Mesenchymal stem cell (in vitro differentiated cells and primary cell): Measurements from ENCODE around the gene MAPKAPK2.
A peak's percentile ranks its signal among the peaks of the same experiment; 100 is the strongest.

ENCODE experiments used
- DNase-seq: peaks from one replicate; pipeline ENCODE4 v3.0.0-alpha.2; 2013
- H2AFZ ChIP-seq: one replicate; pipeline ENCODE4 v1.6.1; 2013; ENCODE audit warnings: low read depth, mild to moderate bottlenecking, control low read depth, inconsistent platforms, low read length, moderate library complexity
- H2AK5ac ChIP-seq: 2 replicates; pipeline ENCODE4 v1.6.1; 2013; ENCODE audit warnings: low read length, moderate library complexity, mild to moderate bottlenecking, inconsistent platforms; ENCODE audit not compliant: severe bottlenecking
- H2BK120ac ChIP-seq: one replicate; pipeline ENCODE4 v1.6.1; 2013; ENCODE audit warnings: low read depth, mild to moderate bottlenecking, inconsistent platforms, low read length, moderate library complexity
- H2BK12ac ChIP-seq, 2 experiments: one replicate each; pipeline ENCODE4 v1.6.1; 2013; ENCODE audit warnings: inconsistent platforms in 2 of 2, low read length in 2 of 2, mild to moderate bottlenecking in 2 of 2, moderate library complexity in 2 of 2, control low read depth in 1 of 2
- H2BK15ac ChIP-seq: one replicate; pipeline ENCODE4 v1.6.1; 2013; ENCODE audit warnings: mild to moderate bottlenecking, low read depth, inconsistent platforms; ENCODE audit not compliant: poor library complexity, severe bottlenecking
- H2BK5ac ChIP-seq: 2 replicates; pipeline ENCODE4 v1.6.1; 2013; ENCODE audit warnings: low read depth, mild to moderate bottlenecking, low read length, control low read depth, inconsistent platforms; ENCODE audit not compliant: poor library complexity, severe bottlenecking
- H3K14ac ChIP-seq, 2 experiments: one replicate each; pipeline ENCODE4 v1.6.1; 2013; ENCODE audit warnings: inconsistent platforms in 2 of 2, low read length in 2 of 2, control low read depth in 1 of 2, mild to moderate bottlenecking in 1 of 2, moderate library complexity in 1 of 2
- H3K18ac ChIP-seq, 2 experiments: one replicate each; pipeline ENCODE4 v1.6.1; 2013; ENCODE audit warnings: inconsistent platforms in 2 of 2, low read length in 2 of 2, control low read depth in 1 of 2, low read depth in 1 of 2, mild to moderate bottlenecking in 1 of 2
- H3K23ac ChIP-seq, 2 experiments: one replicate each; pipeline ENCODE4 v1.6.1; 2013; ENCODE audit warnings: inconsistent platforms in 2 of 2, low read length in 2 of 2, mild to moderate bottlenecking in 2 of 2, moderate library complexity in 2 of 2, control low read depth in 1 of 2
- H3K27ac ChIP-seq: 2 replicates; pipeline ENCODE4 v1.5.1; 2013; ENCODE audit warnings: mild to moderate bottlenecking, moderate library complexity, low read length, control low read depth, inconsistent platforms; ENCODE audit not compliant: poor library complexity, severe bottlenecking
- H3K27me3 ChIP-seq, 2 experiments: 2 replicates each; pipeline versions ENCODE4 v1.6.1 to v1.7.0; 2013; ENCODE audit warnings: low read length in 2 of 2, mild to moderate bottlenecking in 2 of 2, moderate library complexity in 2 of 2, control low read depth in 1 of 2, inconsistent platforms in 1 of 2; ENCODE audit not compliant: control insufficient read depth in 1 of 2, insufficient read depth in 1 of 2
- H3K36me3 ChIP-seq, 2 experiments: 2 replicates each; pipeline versions ENCODE4 v1.6.1 to v1.7.0; 2013; ENCODE audit warnings: low read length in 2 of 2, control low read depth in 1 of 2, inconsistent platforms in 1 of 2, low read depth in 1 of 2, mild to moderate bottlenecking in 1 of 2; ENCODE audit not compliant: insufficient read depth in 2 of 2, control insufficient read depth in 1 of 2
- H3K4ac ChIP-seq, 2 experiments: one replicate each; pipeline ENCODE4 v1.6.1; 2013; ENCODE audit warnings: inconsistent platforms in 2 of 2, low read length in 2 of 2, mild to moderate bottlenecking in 2 of 2, moderate library complexity in 2 of 2, control low read depth in 1 of 2, low read depth in 1 of 2
- H3K4me1 ChIP-seq: 2 replicates; pipeline ENCODE4 v1.6.1; 2013; ENCODE audit warnings: low read depth, low read length, control low read depth; ENCODE audit not compliant: control insufficient read depth, insufficient read depth
- H3K4me2 ChIP-seq: 2 replicates; pipeline ENCODE4 v1.6.1; 2013; ENCODE audit warnings: low read length, mild to moderate bottlenecking, inconsistent platforms; ENCODE audit not compliant: poor library complexity, severe bottlenecking
- H3K4me3 ChIP-seq, 2 experiments: 2 replicates each; pipeline versions ENCODE4 v1.5.1 to v1.7.0; 2013; ENCODE audit warnings: low read length in 2 of 2, mild to moderate bottlenecking in 2 of 2, control low read depth in 1 of 2, low read depth in 1 of 2; ENCODE audit not compliant: insufficient read depth in 1 of 2
- H3K79me1 ChIP-seq: replicated peaks from 2 replicates; pipeline ENCODE4 v1.6.1; 2013; ENCODE audit warnings: mild to moderate bottlenecking, control low read depth, low read length, inconsistent platforms; ENCODE audit not compliant: poor library complexity, severe bottlenecking
- H3K9ac ChIP-seq: 2 replicates; pipeline ENCODE4 v1.7.0; 2013; ENCODE audit warnings: mild to moderate bottlenecking, low read length, moderate library complexity
- H3K9me3 ChIP-seq: 2 replicates; pipeline ENCODE4 v1.7.0; 2013; ENCODE audit warnings: mild to moderate bottlenecking, low read length; ENCODE audit not compliant: control insufficient read depth
- H4K8ac ChIP-seq: one replicate; pipeline ENCODE4 v1.6.1; 2013; ENCODE audit warnings: inconsistent platforms, mild to moderate bottlenecking, low read length, moderate library complexity
- H4K91ac ChIP-seq: one replicate; pipeline ENCODE4 v1.6.1; 2013; ENCODE audit warnings: mild to moderate bottlenecking, low read length, inconsistent platforms
- WGBS: methylation state at CpG from one replicate; pipeline ENCODE4 v1.1.7; 2013; ENCODE audit warnings: mixed read lengths; 5-methylcytosine and 5-hydroxymethylcytosine counted together

Gene MAPKAPK2

DNA sequence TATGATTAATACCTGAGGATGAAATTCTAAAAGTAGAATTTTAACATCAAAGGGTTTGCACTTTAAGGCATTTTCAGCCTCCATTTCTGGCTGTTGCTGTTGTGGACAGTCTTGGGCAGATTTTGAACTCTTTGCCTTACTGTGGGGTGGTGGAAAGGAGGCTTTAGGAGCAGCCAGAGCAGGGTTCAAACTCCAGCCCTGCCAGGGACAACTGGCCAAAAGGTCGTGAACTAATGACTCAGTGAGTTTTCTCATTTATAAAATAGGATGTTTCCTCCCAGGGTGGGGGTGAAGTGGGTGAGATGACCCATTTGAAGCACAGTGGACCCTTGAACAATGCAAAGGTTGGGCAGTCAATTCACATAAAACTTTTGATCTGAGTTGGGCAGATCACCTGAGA, 36.7 kb downstream of the MAPKAPK2 start:
- Histone ChIP-seq H3K9me3 (no peaks in the 10 kb centered on the region), H2BK15ac (no peak overlapping the region), H3K4me2 (no peak overlapping the region), H2AK5ac (peak overlapping the region; percentile 44), H3K79me1 (peaks cover 2% of the 10 kb centered on the region), H3K27me3 (no peaks in the 10 kb centered on the region), H2BK12ac (no peak overlapping the region), H4K91ac (no peak overlapping the region), H3K4ac (no peak overlapping the region), H3K4me3 (no peak overlapping the region), H3K27ac (no peak overlapping the region), H4K8ac (no peak overlapping the region), H2BK5ac (no peak overlapping the region), H3K9ac (no peak overlapping the region), H3K36me3 (no peaks in the 10 kb centered on the region), H2AFZ (no peak overlapping the region), H3K14ac (no peak overlapping the region), H2BK120ac (no peak overlapping the region), H3K23ac (no peak overlapping the region), H3K4me1 (peaks cover 39% of the 10 kb centered on the region), H3K18ac (peak overlapping the region in 1 of 2 experiments; percentile 5)
- WGBS, result 90% methylated on average over 1 of the region's 1 CpG
- DNase-seq, result no peak

DNA sequence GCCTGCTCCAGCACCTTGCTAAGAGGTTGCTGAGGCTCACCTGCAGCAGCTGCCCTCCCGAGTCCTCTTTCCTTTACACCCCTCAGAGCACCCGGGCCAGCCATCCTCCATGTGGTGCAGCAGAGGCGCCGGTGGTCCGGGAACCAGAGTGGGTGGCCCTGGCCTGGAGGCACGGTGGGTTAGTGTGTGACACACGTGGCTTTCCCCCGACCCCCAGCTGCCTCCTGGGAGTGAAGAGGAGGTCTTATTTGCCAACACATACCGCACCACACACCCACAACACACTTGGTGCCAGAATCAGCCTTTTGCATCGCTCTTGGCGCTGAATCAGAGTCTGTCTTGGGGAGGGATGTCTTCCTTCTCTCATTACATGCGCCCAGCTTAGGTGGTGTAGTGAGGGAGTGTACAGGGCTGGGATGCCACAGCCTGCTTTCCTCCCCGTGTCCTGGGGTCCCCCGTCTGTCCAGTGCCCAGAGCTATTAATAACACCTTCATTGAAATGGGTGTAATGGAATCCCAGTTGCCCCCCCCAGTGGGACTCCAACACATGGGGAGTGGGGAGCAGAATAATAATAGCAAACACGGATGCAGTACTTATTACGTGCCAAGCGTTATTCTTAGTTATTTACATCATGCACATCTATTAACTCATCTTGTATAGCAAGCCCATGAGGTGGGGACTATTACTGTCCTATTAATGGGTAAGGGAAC, 38.2 kb downstream of the MAPKAPK2 start:
- H3K9me3 ChIP-seq, result no peaks in the 10 kb centered on the region
- DNase-seq, result no peak
- peak overlapping the region in 1 of 2 experiments; percentile 59 for H3K4me3 ChIP-seq
- H3K79me1 ChIP-seq, result peaks cover 2% of the 10 kb centered on the region
- no peak overlapping the region for H4K91ac ChIP-seq
- H2AK5ac ChIP-seq, result peak overlapping the region; percentile 34
- H3K27me3 ChIP-seq, result no peaks in the 10 kb centered on the region
- H3K4me1 ChIP-seq, result peaks cover 35% of the 10 kb centered on the region
- peak overlapping the region; percentile 67 for H2BK5ac ChIP-seq
- no peak overlapping the region for H3K4ac ChIP-seq
- H3K14ac ChIP-seq, result no peak overlapping the region
- H2AFZ ChIP-seq, result no peak overlapping the region
- no peak overlapping the region for H3K4me2 ChIP-seq
- no peaks in the 10 kb centered on the region for H3K36me3 ChIP-seq
- H3K18ac ChIP-seq, result no peak overlapping the region
- H3K23ac ChIP-seq, result no peak overlapping the region
- no peak overlapping the region for H2BK15ac ChIP-seq
- H3K9ac ChIP-seq, result peak overlapping the region; percentile 48
- no peak overlapping the region for H2BK120ac ChIP-seq
- 92% methylated on average over 12 of the region's 17 CpGs for WGBS
- H2BK12ac ChIP-seq, result no peak overlapping the region
- H4K8ac ChIP-seq, result no peak overlapping the region
- H3K27ac ChIP-seq, result peak overlapping the region; percentile 87

DNA sequence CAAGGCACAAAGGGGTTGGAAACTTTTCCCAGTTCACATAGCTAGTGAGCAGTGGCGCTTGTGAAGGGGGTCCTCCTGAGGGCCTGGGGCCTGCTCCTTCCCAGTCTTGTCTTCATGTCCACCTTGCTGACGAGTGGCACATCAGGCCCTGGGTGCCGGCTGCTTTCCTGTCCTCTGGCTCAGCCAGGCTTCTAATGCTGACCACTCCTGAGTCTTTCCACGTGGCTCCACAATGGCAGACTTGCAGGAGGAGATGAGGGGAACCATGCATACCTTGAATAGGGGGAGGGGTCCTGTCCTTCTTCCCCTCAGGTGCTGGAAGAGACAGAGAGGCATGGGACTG, 38.7 kb downstream of the MAPKAPK2 start:
- H2BK12ac ChIP-seq, result peak overlapping the region in 1 of 2 experiments; percentile 7
- H3K18ac ChIP-seq, result peak overlapping the region in 1 of 2 experiments; percentile 16
- no peaks in the 10 kb centered on the region for H3K27me3 ChIP-seq
- H3K23ac ChIP-seq, result no peak overlapping the region
- no peak overlapping the region for H3K14ac ChIP-seq
- no peak overlapping the region for H2BK120ac ChIP-seq
- peak overlapping the region; percentile 9 for H4K8ac ChIP-seq
- H2AK5ac ChIP-seq, result peak overlapping the region; percentile 34
- H3K4ac ChIP-seq, result no peak overlapping the region
- H3K27ac ChIP-seq, result peak overlapping the region; percentile 87
- no peaks in the 10 kb centered on the region for H3K9me3 ChIP-seq
- H3K4me3 ChIP-seq, result peak overlapping the region in 1 of 2 experiments; percentile 59
- H3K79me1 ChIP-seq, result peaks cover 2% of the 10 kb centered on the region
- WGBS, result 94% methylated on average over 4 of the region's 4 CpGs
- peaks cover 0 to under 1% of the 10 kb centered on the region in 2 experiments for H3K36me3 ChIP-seq
- H3K9ac ChIP-seq, result peak overlapping the region; percentile 48
- no peak overlapping the region for H4K91ac ChIP-seq
- no peak for DNase-seq
- H2BK5ac ChIP-seq, result peak overlapping the region; percentile 67
- H3K4me1 ChIP-seq, result peaks cover 35% of the 10 kb centered on the region
- no peak overlapping the region for H2AFZ ChIP-seq
- H2BK15ac ChIP-seq, result no peak overlapping the region
- H3K4me2 ChIP-seq, result peak overlapping the region; percentile 33

DNA sequence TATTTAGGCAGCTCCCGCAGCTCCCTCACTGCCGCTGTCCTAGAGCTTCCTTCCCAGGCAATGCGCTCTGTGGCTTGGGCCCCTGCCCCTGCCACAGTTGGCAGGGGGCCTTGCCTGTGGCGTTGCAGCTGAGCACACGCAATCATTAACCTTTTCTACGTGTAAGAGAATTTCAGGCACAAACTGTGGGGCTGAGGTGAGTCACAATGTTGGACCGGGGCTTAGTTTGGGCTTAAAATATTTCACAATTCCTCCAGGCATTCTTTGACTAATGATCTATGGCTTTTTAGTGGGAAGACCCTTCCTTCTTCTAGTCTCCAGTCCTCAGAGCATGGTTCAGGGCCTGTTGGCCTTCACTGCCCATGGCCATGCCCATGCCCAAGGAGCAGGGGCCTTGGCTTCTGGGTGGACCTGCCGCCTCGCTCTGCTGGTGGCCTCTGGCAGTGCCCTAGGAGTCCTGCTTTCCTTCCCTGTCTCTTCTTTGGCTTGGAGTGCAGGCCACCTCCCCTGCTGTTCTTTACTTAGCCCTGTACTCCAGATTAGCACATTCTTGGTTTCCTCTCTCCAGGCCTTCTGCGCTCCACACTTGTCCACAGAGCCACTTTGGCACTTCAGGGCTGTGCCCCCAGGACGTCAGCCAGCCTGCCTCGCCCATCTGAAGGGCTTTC, 39.2 kb downstream of the MAPKAPK2 start:
- Histone ChIP-seq H2AFZ (no peak overlapping the region), H4K91ac (no peak overlapping the region), H2AK5ac (peak overlapping the region; percentile 40), H3K36me3 (peaks cover 1 to 5% of the 10 kb centered on the region in 2 experiments), H4K8ac (peak overlapping the region; percentile 9), H2BK12ac (peak overlapping the region in 1 of 2 experiments; percentile 7), H3K18ac (peak overlapping the region in 1 of 2 experiments; percentile 59), H3K9me3 (no peaks in the 10 kb centered on the region), H3K4ac (no peak overlapping the region), H3K14ac (peak overlapping the region in 1 of 2 experiments; percentile 66), H2BK15ac (no peak overlapping the region), H3K79me1 (peaks cover 7% of the 10 kb centered on the region), H3K4me2 (peak overlapping the region; percentile 33), H3K27ac (peak overlapping the region; percentile 87), H3K4me1 (peaks cover 35% of the 10 kb centered on the region), H3K23ac (no peak overlapping the region), H2BK120ac (no peak overlapping the region), H3K27me3 (no peaks in the 10 kb centered on the region), H3K4me3 (peak overlapping the region in 1 of 2 experiments; percentile 59), H2BK5ac (peak overlapping the region; percentile 67), H3K9ac (peak overlapping the region; percentile 48)
- no peak for DNase-seq
- 73% methylated on average over 12 of the region's 12 CpGs for WGBS
